A549 (cell line): Measurements from ENCODE around the gene NECTIN4. TPM values are rescaled to one million over a fixed set of nuclear protein-coding genes. Genes with fewer than 3 reads are reported as not detected.

Experiments
- ATAC-seq, 2 experiments: fragments of 200-7000 bp in 1 of 2; fragments of >200 bp in 1 of 2; cut with Nextera tagmentation in 1 of 2; cut with Tn5 transposase in 1 of 2; 3 replicates each; pipeline versions ENCODE4 v1.8.0 to v1.9.1; 2018 to 2020; ENCODE audit warnings: mild to moderate bottlenecking in 1 of 2, moderate library complexity in 1 of 2
- CTCF ChIA-PET: fragments of 300-600 bp; sonication (Branson Sonifier 250); formaldehyde crosslinking; extraction: SDS; loops from one replicate; lab custom pipeline; 2021; ENCODE audit warnings: antibody characterized with exemption, inconsistent platforms; lab: Yijun Ruan, JAX
- POLR2A ChIA-PET: fragments of 350-600 bp; formaldehyde crosslinking; extraction: SDS; loops from one replicate; lab custom pipeline; 2021; ENCODE audit warnings: antibody characterized with exemption, inconsistent platforms; lab: Yijun Ruan, JAX
- DNase-seq, 2 experiments: peaks; one replicate each; pipeline versions ENCODE4 v3.0.0 to v3.0.0-alpha.2; 2011 to 2016; ENCODE audit warnings: low read depth in 1 of 2, low spot score in 1 of 2
- FAIRE-seq: peaks from 2 replicates; lab custom pipeline; 2011; peaks lifted over from hg19 to GRCh38; lab: Jason Lieb, UNC
- H3K27ac ChIP-seq, 2 experiments: fragments of >200 bp; sonication (Bioruptor Twin); formaldehyde crosslinking; 3 replicates each; pipeline ENCODE4 v1.5.1; 2016 to 2017
- H3K4me1 ChIP-seq: fragments of >200 bp; sonication (Bioruptor Twin); formaldehyde crosslinking; 3 replicates; pipeline ENCODE4 v1.6.1; 2016
- H3K4me2 ChIP-seq: fragments of >200 bp; sonication (Bioruptor Twin); formaldehyde crosslinking; 3 replicates; pipeline ENCODE4 v1.6.1; 2016
- H3K4me3 ChIP-seq: fragments of >200 bp; sonication (Bioruptor Twin); formaldehyde crosslinking; 3 replicates; pipeline ENCODE4 v1.5.1; 2016
- H3K9me3 ChIP-seq: fragments of >200 bp; sonication (Bioruptor Twin); formaldehyde crosslinking; 3 replicates; pipeline ENCODE4 v1.6.1; 2016
- CHD2 ChIP-seq: fragments of 150-350 bp; IDR thresholded peaks from 2 replicates; pipeline ENCODE4 v1.6.1; 2014; ENCODE audit warnings: low read length; ENCODE audit not compliant: partially characterized antibody
- ELK1 ChIP-seq: fragments of 150-350 bp; IDR thresholded peaks from 2 replicates; pipeline ENCODE4 v1.6.1; 2014; ENCODE audit warnings: low read depth, mild to moderate bottlenecking, low read length
- ESRRA ChIP-seq: fragments of 150-350 bp; IDR thresholded peaks from 2 replicates; pipeline ENCODE4 v1.6.1; 2014; ENCODE audit warnings: mild to moderate bottlenecking, low read length, borderline replicate concordance
- FOSL2 ChIP-seq, 2 experiments: fragments of 450-650 bp in 1 of 2; fragments of >200 bp in 1 of 2; sonication (Bioruptor Twin) in 1 of 2; formaldehyde crosslinking; IDR thresholded peaks; 2 replicates each; pipeline versions ENCODE4 v1.5.0 to v1.6.1; 2016 to 2020; ENCODE audit warnings: mild to moderate bottlenecking in 1 of 2, moderate library complexity in 1 of 2
- HES2 ChIP-seq: fragments of >200 bp; sonication (Bioruptor Twin); formaldehyde crosslinking; IDR thresholded peaks from 2 replicates; pipeline ENCODE4 v1.6.1; 2016
- HMGXB4 ChIP-seq: fragments of 250-450 bp; sonication (Bioruptor Pico); IDR thresholded peaks from 2 replicates; pipeline ENCODE4 v1.5.0; 2021; ENCODE audit warnings: mild to moderate bottlenecking, moderate library complexity, borderline replicate concordance
- JUN ChIP-seq, 2 experiments: fragments of >200 bp; sonication (Bioruptor Twin); formaldehyde crosslinking; IDR thresholded peaks; 2 replicates in 1 of 2; 3 replicates in 1 of 2; pipeline ENCODE4 v1.6.1; 2016 to 2017
- JUNB ChIP-seq: fragments of >200 bp; sonication (Bioruptor Twin); formaldehyde crosslinking; IDR thresholded peaks from 2 replicates; pipeline ENCODE4 v1.6.1; 2016
- KDM1A ChIP-seq: fragments of 200-600 bp; sonication (generic); IDR thresholded peaks from 2 replicates; pipeline ENCODE4 v1.6.1; 2016; ENCODE audit warnings: low read depth, mild to moderate bottlenecking
- KDM5A ChIP-seq: fragments of 200-600 bp; sonication (generic); IDR thresholded peaks from 2 replicates; pipeline ENCODE4 v1.6.1; 2016; ENCODE audit warnings: antibody characterized with exemption, mild to moderate bottlenecking
- MAX ChIP-seq: IDR thresholded peaks from 2 replicates; pipeline ENCODE4 v1.6.1; 2012
- NPAS2 ChIP-seq: fragments of 250-450 bp; sonication (Bioruptor Pico); IDR thresholded peaks from 2 replicates; pipeline ENCODE4 v1.8.0; 2022; ENCODE audit warnings: mild to moderate bottlenecking, moderate library complexity, borderline replicate concordance
- PBX3 ChIP-seq: IDR thresholded peaks from 2 replicates; pipeline ENCODE4 v1.6.1; 2012
- POLR2A ChIP-seq: IDR thresholded peaks from 2 replicates; pipeline ENCODE4 v1.6.1; 2012; ENCODE audit warnings: mild to moderate bottlenecking, low read length
- RAD21 ChIP-seq, 2 experiments: fragments of >200 bp in 1 of 2; sonication (Bioruptor Twin) in 1 of 2; formaldehyde crosslinking in 1 of 2; IDR thresholded peaks in 1 of 2; conservative IDR thresholded peaks in 1 of 2; 2 replicates in 1 of 2; 3 replicates in 1 of 2; pipeline ENCODE4 v1.6.1; 2012 to 2018; ENCODE audit warnings: inconsistent platforms in 1 of 2
- RARB ChIP-seq: fragments of 250-450 bp; sonication (Bioruptor Pico); IDR thresholded peaks from 2 replicates; pipeline ENCODE4 v1.8.0; 2021; ENCODE audit warnings: mild to moderate bottlenecking, moderate library complexity
- REST ChIP-seq: fragments of 200-600 bp; sonication (generic); IDR thresholded peaks from 2 replicates; pipeline ENCODE4 v1.6.1; 2016; ENCODE audit warnings: antibody characterized with exemption, mild to moderate bottlenecking, moderate library complexity
- RNF2 ChIP-seq: fragments of 200-600 bp; sonication (generic); IDR thresholded peaks from 2 replicates; pipeline ENCODE4 v1.6.1; 2016; ENCODE audit warnings: low read depth, mild to moderate bottlenecking, antibody characterized with exemption, moderate library complexity, borderline replicate concordance
- ZC3H11A ChIP-seq: fragments of 450-650 bp; IDR thresholded peaks from 2 replicates; pipeline ENCODE4 v1.6.1; 2014; ENCODE audit warnings: antibody characterized with exemption, mild to moderate bottlenecking
- WGBS: methylation state at CpG from one replicate; pipeline ENCODE4 v1.1.6; 2017; ENCODE audit errors: missing lambda C conversion rate; 5-methylcytosine and 5-hydroxymethylcytosine counted together
- polyA plus RNA-seq, 4 experiments: library from polyadenylated mRNA; depleted of rRNA in 3 of 4; stranded (reverse); fragments of >200 nt; fragmentation: RNase III in 1 of 4; extraction: RNeasy Plus Mini Kit Qiagen cat#74134 plus additional on column Dnase treatment in 1 of 4; gene quantifications; 2 replicates in 3 of 4; 3 replicates in 1 of 4; pipeline ENCODE4 v1.2.3, GENCODE V29; 2011 to 2017

NECTIN4 gene
- polyA plus RNA-seq, 2 of the 4 experiments (the other 2 are of a cell fraction): 1.5 to 4.3 TPM

GRCh38 chr1:161106431-161106830 lies 17.1 kb upstream of the NECTIN4 start (continued):
- no peak for TF ChIP-seq ESRRA
- no peak for TF ChIP-seq PBX3
- TF ChIP-seq ZC3H11A: no peak
- TF ChIP-seq JUNB: no peak
- TF ChIP-seq RNF2: no peak
- TF ChIP-seq HMGXB4 (CRISPR knock-in tag): no peak
- TF ChIP-seq CHD2: no peak

GRCh38 chr1:161100556-161100955 lies 11.2 kb upstream of the NECTIN4 start:
- CTCF ChIA-PET: interaction anchor here (0.8 to 9.7 kb wide), 7 partner anchors 12 to 111 kb away, joined by 3 to 319 read pairs (median 13); partner anchors contain the start of genes ARHGAP30 and NECTIN4

More at GRCh38 chr1:161100556-161100955, 11.2 kb upstream of the NECTIN4 start:
- FAIRE-seq (no peak), ATAC-seq (no peak), DNase-seq (no peak)
- Histone ChIP-seq H3K27ac (no peak overlapping the region), H3K4me2 (no peak overlapping the region), H3K4me1 (peaks cover 11% of the 10 kb centered on the region; the same call in 2 of the 3 replicates), H3K9me3 (no peaks in the 10 kb centered on the region), H3K4me3 (no peak overlapping the region)
- TF ChIP-seq JUN (IDR thresholded peaks at IDR 0.05) (no peak), ZC3H11A (no peak), HES2 (no peak), REST (no peak), KDM1A (no peak), POLR2A (no peak), RAD21 (conservative IDR thresholded peaks at IDR 0.05 in 1 of 2, IDR thresholded peaks at IDR 0.05 in 1 of 2) (no peak), RARB (no peak), KDM5A (no peak), MAX (no peak), NPAS2 (CRISPR knock-in tag) (no peak), FOSL2 (IDR thresholded peaks at IDR 0.05) (no peak), FOSL2 (CRISPR knock-in tag; IDR thresholded peaks at IDR 0.05) (no peak), PBX3 (no peak), ELK1 (no peak)
- 82% methylated on average over 2 of the region's 2 CpGs for WGBS
- POLR2A ChIA-PET: no interaction called here
